ENCODE data around the gene WDR5. TPM values are rescaled to one million over a fixed set of nuclear protein-coding genes. Genes with fewer than 3 reads are reported as not detected.
A peak's percentile ranks its signal among the peaks of the same experiment; 100 is the strongest.

Gene WDR5
- total and polyA plus RNA-seq, 5 experiments from 2014 or later = 11.2 to 36.1 (median 14.9) TPM

GRCh38 chr9:134189470-134190231 is 53.8 kb downstream of the WDR5 start:
- POLR2A ChIA-PET = interaction anchor here (0.6 kb wide), 1 partner anchor 10 kb away, joined by 3 read pairs; no protein-coding TSS in a partner anchor
- Mint-ChIP-seq H3K36me3 (no peaks in the 10 kb centered on the region), H3K9me3 (no peaks in the 10 kb centered on the region), H3K4me1 (peaks cover 12 to 21% (median 15%) of the 10 kb centered on the region in 4 donors), H3K27ac (peak overlapping the region in 6 of 10 donors; percentile 19 to 77 (median 58)), H3K27me3 (peaks cover 0 to 1% (median 0%) of the 10 kb centered on the region in 5 donors), H3K4me3 (no peak overlapping the region)
- ATAC-seq (no peak), DNase-seq (peak in 1 of 10 donors; percentile 24)

GRCh38 chr9:134190232-134191121 is 54.6 kb downstream of the WDR5 start:
- ATAC-seq (no peak), DNase-seq (peak in 1 of 10 donors; percentile 32)
- Mint-ChIP-seq H3K27me3 (peaks cover 0 to 1% (median 0%) of the 10 kb centered on the region in 5 donors), H3K9me3 (no peaks in the 10 kb centered on the region), H3K36me3 (no peaks in the 10 kb centered on the region), H3K4me1 (peaks cover 14 to 22% (median 16%) of the 10 kb centered on the region in 4 donors), H3K27ac (peak overlapping the region in 2 of 10 donors; percentile 48 to 57), H3K4me3 (no peak overlapping the region)
- POLR2A ChIA-PET = interaction anchor here (0.6 kb wide), 1 partner anchor 9 kb away, joined by 3 read pairs; no protein-coding TSS in a partner anchor

DNA sequence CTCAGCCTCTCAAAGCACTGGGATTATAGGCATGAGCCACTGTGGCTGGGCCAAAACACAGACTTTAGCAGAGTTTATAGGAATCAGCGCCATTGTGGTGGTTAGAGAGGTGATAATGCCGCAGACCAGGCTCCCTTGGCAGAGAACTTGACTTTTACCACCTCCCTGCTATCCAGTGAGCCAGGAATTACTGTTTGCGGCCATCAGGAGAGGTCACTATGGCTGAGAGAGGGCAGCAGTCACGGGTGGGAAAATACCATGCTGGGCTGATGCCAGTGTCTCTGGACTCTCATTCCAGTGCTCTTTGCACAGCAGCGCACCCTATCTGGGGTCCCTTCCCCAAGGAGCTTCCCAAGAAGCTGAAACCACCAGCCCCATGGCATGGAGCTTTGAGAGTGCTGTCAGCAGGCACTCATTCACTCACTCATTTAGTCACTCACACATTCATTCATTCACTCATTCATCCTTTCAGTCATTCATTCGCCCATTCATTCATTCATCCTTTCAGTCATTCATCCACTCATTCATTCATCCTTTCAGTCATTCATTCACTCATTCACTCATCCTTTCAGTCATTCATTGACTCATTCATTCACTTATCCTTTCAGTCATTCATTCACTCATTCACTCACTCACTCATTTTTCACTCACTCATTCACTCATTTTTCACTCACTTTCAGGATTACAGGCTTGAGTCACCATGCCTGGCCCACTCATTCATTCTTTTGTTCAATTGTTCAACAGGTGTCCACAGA is 55.8 kb downstream of the WDR5 start:
- H3K27ac Mint-ChIP-seq = peak overlapping the region in 3 of 10 donors; percentile 16 to 60 (median 45)
- ATAC-seq (no peak), DNase-seq (peak in 1 of 10 donors; percentile 52)
- H3K36me3 Mint-ChIP-seq = no peaks in the 10 kb centered on the region
- H3K9me3 Mint-ChIP-seq = no peaks in the 10 kb centered on the region
- peaks cover 8 to 18% (median 13%) of the 10 kb centered on the region in 4 donors for H3K4me1 Mint-ChIP-seq
- POLR2A ChIA-PET = no interaction called here
- peaks cover 0 to 1% (median 0%) of the 10 kb centered on the region in 5 donors for H3K27me3 Mint-ChIP-seq
- no peak overlapping the region for H3K4me3 Mint-ChIP-seq

GRCh38 chr9:134192311-134192950 is 56.5 kb downstream of the WDR5 start:
- ATAC-seq = no peak
- no peak overlapping the region for H3K4me3 Mint-ChIP-seq
- peaks cover 0 to 1% (median 0%) of the 10 kb centered on the region in 5 donors for H3K27me3 Mint-ChIP-seq
- POLR2A ChIA-PET = no interaction called here
- DNase-seq = peak in 1 of 10 donors; percentile 62
- peaks cover 8 to 23% (median 16%) of the 10 kb centered on the region in 4 donors for H3K4me1 Mint-ChIP-seq
- no peaks in the 10 kb centered on the region for H3K36me3 Mint-ChIP-seq
- no peaks in the 10 kb centered on the region for H3K9me3 Mint-ChIP-seq
- peak overlapping the region in 2 of 10 donors; percentile 16 to 45 for H3K27ac Mint-ChIP-seq

DNA sequence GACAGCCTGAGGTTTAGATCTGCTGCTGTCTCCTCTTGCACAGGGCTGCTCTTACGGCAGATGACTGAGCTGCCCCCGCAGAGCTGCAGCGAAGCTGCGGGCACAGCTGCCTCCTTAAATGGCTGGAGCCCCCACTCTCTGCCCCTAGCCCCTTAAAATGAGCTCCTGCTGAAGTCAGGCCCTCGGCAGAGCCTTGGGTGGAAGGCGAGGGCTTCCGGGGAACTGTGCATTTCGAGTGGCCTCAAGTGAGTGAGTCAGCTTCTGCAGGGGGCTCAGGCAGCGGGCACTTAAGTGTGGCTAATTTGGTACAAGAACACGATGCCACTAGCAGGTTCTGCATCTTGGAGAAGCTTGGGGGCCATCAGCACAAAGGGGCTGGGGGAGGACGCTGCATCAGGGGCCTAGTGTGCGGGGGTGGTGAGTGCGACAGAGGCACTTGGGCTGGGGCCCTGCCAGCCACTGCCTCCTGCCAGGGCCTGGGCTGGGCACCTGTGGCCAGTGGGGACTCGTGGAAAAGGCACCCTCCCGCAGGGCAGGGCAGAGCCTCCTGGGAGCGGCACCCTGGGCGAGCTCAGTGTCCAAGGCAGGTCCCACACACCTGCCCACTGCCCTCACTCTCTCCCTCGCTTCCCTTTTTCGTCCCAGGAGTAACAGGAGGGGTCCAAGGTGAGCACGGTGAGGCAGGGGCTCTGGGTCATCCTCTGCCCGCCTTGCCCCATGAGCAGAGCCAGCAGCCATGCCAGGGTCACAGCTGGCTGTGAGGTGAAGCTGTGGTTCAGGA is 57.3 kb downstream of the WDR5 start:
- Mint-ChIP-seq H3K27me3 (peaks cover 0 to 1% (median 0%) of the 10 kb centered on the region in 5 donors), H3K4me3 (no peak overlapping the region), H3K4me1 (peaks cover 8 to 23% (median 16%) of the 10 kb centered on the region in 4 donors), H3K36me3 (no peaks in the 10 kb centered on the region), H3K27ac (no peak overlapping the region), H3K9me3 (no peaks in the 10 kb centered on the region)
- POLR2A ChIA-PET = no interaction called here
- no peak for ATAC-seq
- peak in 1 of 10 donors; percentile 58 for DNase-seq

DNA sequence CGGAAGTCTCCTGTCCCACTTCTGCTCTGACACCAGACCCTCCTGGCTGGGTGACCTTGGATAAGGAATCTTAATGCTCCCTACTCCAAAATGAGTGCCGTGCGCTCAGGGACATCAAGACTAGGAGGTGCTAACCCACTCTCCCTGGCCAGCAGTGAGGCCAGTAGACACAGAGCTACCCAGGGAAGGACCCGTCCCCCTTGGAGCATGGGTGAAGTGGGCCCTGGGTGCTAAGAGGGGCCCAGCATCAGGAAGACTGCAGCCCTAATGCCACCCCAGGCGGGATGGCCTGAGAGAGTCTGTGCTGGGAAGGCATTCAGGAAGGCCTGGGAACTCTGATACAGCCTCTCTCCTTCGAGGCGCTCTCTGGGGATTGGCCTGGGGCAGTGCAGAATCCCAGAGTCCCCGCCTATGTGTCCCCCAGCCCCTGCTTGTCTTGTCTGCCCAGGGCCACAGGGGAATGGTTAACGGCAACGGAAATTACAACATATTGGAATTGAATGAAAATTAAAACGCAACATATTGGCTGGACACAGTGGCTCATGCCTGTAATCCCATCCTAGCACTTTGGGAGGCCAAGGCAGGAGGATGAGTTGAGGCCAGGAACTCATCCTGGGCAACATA is 58.1 kb downstream of the WDR5 start:
- DNase-seq (peak in 1 of 10 donors; percentile 45), ATAC-seq (no peak)
- Mint-ChIP-seq H3K9me3 (no peaks in the 10 kb centered on the region), H3K27me3 (peaks cover 0 to 1% (median 0%) of the 10 kb centered on the region in 5 donors), H3K27ac (peak overlapping the region in 1 of 10 donors; percentile 11), H3K4me3 (no peak overlapping the region), H3K4me1 (peaks cover 13 to 27% (median 18%) of the 10 kb centered on the region in 4 donors), H3K36me3 (no peaks in the 10 kb centered on the region)
- POLR2A ChIA-PET = no interaction called here

- H3K27me3 Mint-ChIP-seq = no peaks in the 10 kb centered on the region
- peak overlapping the region in 8 of 10 donors; percentile 8 to 76 (median 48) for H3K27ac Mint-ChIP-seq
- H3K36me3 Mint-ChIP-seq = no peaks in the 10 kb centered on the region
- peaks cover 8 to 27% (median 16%) of the 10 kb centered on the region in 4 donors for H3K4me1 Mint-ChIP-seq
- peak overlapping the region in 9 of 10 donors; percentile 2 to 62 (median 39) for H3K4me3 Mint-ChIP-seq
- H3K9me3 Mint-ChIP-seq = peaks cover 0 to 3% (median 0%) of the 10 kb centered on the region in 9 donors
- DNase-seq (peak in 3 of 10 donors; percentile 35 to 48 (median 36)), ATAC-seq (peak; percentile 25 to 47)
- POLR2A ChIA-PET = interaction anchor here (0.9 to 2.4 kb wide), 2 partner anchors 9 to 31 kb away, joined by 5 to 8 read pairs; partner anchors contain the start of gene RNU6ATAC
These were observed 59.7 kb downstream of the WDR5 start for GRCh38 chr9:134195558-134195957.

DNA sequence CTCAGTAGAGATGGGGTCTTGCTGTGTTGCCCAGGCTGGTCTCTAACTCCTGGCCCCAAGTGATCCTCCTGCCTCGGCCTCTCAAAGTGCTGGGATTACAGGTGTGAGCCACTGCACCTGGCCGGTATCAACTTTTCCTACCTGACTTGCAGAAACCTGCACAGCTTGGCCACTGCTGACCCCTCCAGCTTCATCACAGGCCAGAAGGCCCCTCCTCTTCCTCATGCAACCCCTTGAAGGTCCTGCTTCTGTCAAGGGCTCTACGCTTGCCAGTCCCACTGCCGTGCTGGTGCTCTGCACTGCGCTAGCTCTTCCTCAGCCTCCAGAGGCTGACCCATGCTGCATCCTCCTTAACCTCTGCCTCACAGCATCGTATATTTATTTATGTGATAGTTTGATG is 61.0 kb downstream of the WDR5 start:
- no peak for ATAC-seq
- peaks cover 0 to 3% (median 0%) of the 10 kb centered on the region in 9 donors for H3K9me3 Mint-ChIP-seq
- H3K36me3 Mint-ChIP-seq = no peaks in the 10 kb centered on the region
- peak overlapping the region in 2 of 10 donors; percentile 16 to 64 for H3K4me3 Mint-ChIP-seq
- peaks cover 8 to 27% (median 16%) of the 10 kb centered on the region in 4 donors for H3K4me1 Mint-ChIP-seq
- no peaks in the 10 kb centered on the region for H3K27me3 Mint-ChIP-seq
- POLR2A ChIA-PET = interaction anchor here (1.2 to 2.4 kb wide), 2 partner anchors 10 to 32 kb away, joined by 3 to 8 read pairs; partner anchors contain the start of gene RNU6ATAC
- DNase-seq = peak in 1 of 10 donors; percentile 50
- peak overlapping the region in 5 of 10 donors; percentile 39 to 87 (median 50) for H3K27ac Mint-ChIP-seq

GRCh38 chr9:134198791-134199190 is 62.9 kb downstream of the WDR5 start:
- peaks cover 8 to 27% (median 16%) of the 10 kb centered on the region in 4 donors for H3K4me1 Mint-ChIP-seq
- peak overlapping the region in 2 of 10 donors; percentile 51 to 53 for H3K27ac Mint-ChIP-seq
- ATAC-seq (no peak), DNase-seq (no peak)
- POLR2A ChIA-PET = interaction anchor here (0.5 kb wide), 1 partner anchor 208 kb away, joined by 6 read pairs; no protein-coding TSS in a partner anchor
- H3K36me3 Mint-ChIP-seq = peaks cover 0 to 2% (median 0%) of the 10 kb centered on the region in 3 donors
- H3K4me3 Mint-ChIP-seq = no peak overlapping the region
- H3K27me3 Mint-ChIP-seq = no peaks in the 10 kb centered on the region
- H3K9me3 Mint-ChIP-seq = peaks cover 0 to 9% (median 2%) of the 10 kb centered on the region in 9 donors

DNA sequence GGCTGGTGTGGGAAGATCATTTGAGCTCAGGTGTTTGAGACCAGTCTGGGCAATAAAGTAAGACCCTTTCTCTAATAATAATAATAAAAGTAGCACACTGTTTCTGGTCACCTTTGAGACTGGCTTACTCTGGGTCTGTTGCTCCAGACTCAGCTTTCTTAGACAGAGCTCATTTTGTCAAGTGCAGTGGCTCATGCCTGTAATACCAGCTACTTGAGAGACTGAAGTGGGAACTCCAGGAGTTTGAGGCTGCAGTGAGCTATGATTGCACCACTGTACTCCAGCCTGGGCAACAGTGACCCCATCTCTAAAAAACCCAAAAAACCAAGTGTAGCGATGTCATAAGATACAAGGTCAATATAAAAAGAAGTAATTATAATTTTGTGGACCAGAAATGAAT is 64.8 kb downstream of the WDR5 start:
- H3K4me3 Mint-ChIP-seq = no peak overlapping the region
- peaks cover 7 to 18% (median 8%) of the 10 kb centered on the region in 4 donors for H3K4me1 Mint-ChIP-seq
- H3K36me3 Mint-ChIP-seq = peaks cover 0 to 7% (median 0%) of the 10 kb centered on the region in 3 donors
- DNase-seq (no peak), ATAC-seq (no peak)
- peaks cover 0 to 15% (median 6%) of the 10 kb centered on the region in 9 donors for H3K9me3 Mint-ChIP-seq
- no peak overlapping the region for H3K27ac Mint-ChIP-seq
- POLR2A ChIA-PET = no interaction called here
- H3K27me3 Mint-ChIP-seq = no peaks in the 10 kb centered on the region
